Measurements from ENCODE around the gene SYCE3. TPM values are rescaled to one million over a fixed set of nuclear protein-coding genes. Genes with fewer than 3 reads are reported as not detected.

The SYCE3 gene
- not detected for total RNA-seq

GRCh38 chr22:50562523-50563412 lies at the start of gene SYCE3:
Gene SYCE3, minus strand, starts transcription at chr22:50562919. Its CDS starts 6,514 bp downstream, at chr22:50556405.

GRCh38 chr22:50600538-50600937 lies 37.8 kb upstream of the SYCE3 start, which contains the start of gene MAPK8IP2:
Gene MAPK8IP2, plus strand, starts transcription at chr22:50600793. Its CDS starts 26 bp downstream, at chr22:50600819.

GRCh38 chr22:50582493-50583293 lies 20.0 kb upstream of the SYCE3 start, which contains the start of gene CHKB:
Gene CHKB, minus strand, starts transcription at chr22:50582849. Its CDS starts 68 bp downstream, at chr22:50582781.

GRCh38 chr22:50577987-50578775 lies 15.5 kb upstream of the SYCE3 start, which contains the start of gene CPT1B:
Gene CPT1B, minus strand, starts transcription at chr22:50578427. Its CDS starts 512 bp downstream, at chr22:50577915.

GRCh38 chr22:50545522-50546325 lies 17.0 kb downstream of the SYCE3 start, which contains the start of gene KLHDC7B:
Gene KLHDC7B, plus strand, starts transcription at chr22:50545899. Its CDS starts 345 bp downstream, at chr22:50546244.

GRCh38 chr22:50529897-50530579 lies 32.7 kb downstream of the SYCE3 start, which contains the start of gene TYMP:
Gene TYMP, minus strand, starts transcription at chr22:50530012. Its CDS starts 303 bp downstream, at chr22:50529709.

GRCh38 chr22:50525104-50525857 lies 37.4 kb downstream of the SYCE3 start, which contains the start of gene SCO2:
Gene SCO2, minus strand, starts transcription at chr22:50525598. Its CDS starts 1,187 bp downstream, at chr22:50524411.

GRCh38 chr22:50507991-50508884 lies 54.5 kb downstream of the SYCE3 start, which contains the start of gene NCAPH2:
Gene NCAPH2, plus strand, starts transcription at chr22:50508224. Its CDS starts 114 bp downstream, at chr22:50508338.

GRCh38 chr22:50507421-50507990 lies 55.2 kb downstream of the SYCE3 start, which contains the start of gene LMF2:
Gene LMF2, minus strand, starts transcription at chr22:50507702. Its CDS starts 27 bp downstream, at chr22:50507675.

Other genes with a start within 250 kb of the SYCE3 start
- 26.0 TPM for gene DENND6B, start 235.9 kb downstream of the SYCE3 start, total RNA-seq
- gene PPP6R2, start 219.6 kb downstream of the SYCE3 start, total RNA-seq: 98.9 TPM
- gene SBF1, start 87.9 kb downstream of the SYCE3 start, total RNA-seq: 131 TPM
- gene ADM2, start 81.4 kb downstream of the SYCE3 start, total RNA-seq: under 0.01 TPM
- not detected for gene MIOX, start 76.1 kb downstream of the SYCE3 start, total RNA-seq
- 22.2 TPM for gene LMF2, start 55.2 kb downstream of the SYCE3 start, total RNA-seq
- gene NCAPH2, start 54.7 kb downstream of the SYCE3 start, total RNA-seq: 59.2 TPM
- gene SCO2, start 37.3 kb downstream of the SYCE3 start, total RNA-seq: 1.3 TPM
- 1.3 TPM for gene TYMP, start 32.9 kb downstream of the SYCE3 start, total RNA-seq
- gene KLHDC7B, start 17.0 kb downstream of the SYCE3 start, total RNA-seq: not detected
- 18.2 TPM for gene CPT1B, start 15.5 kb upstream of the SYCE3 start, total RNA-seq
- gene CHKB, start 19.9 kb upstream of the SYCE3 start, total RNA-seq: 46.6 TPM
- gene MAPK8IP2, start 37.9 kb upstream of the SYCE3 start, total RNA-seq: 70.4 TPM
- 8.1 TPM for gene ARSA, start 65.2 kb upstream of the SYCE3 start, total RNA-seq
- gene SHANK3, start 109.9 kb upstream of the SYCE3 start, total RNA-seq: 9.7 TPM
- gene ACR, start 175.3 kb upstream of the SYCE3 start, total RNA-seq: not detected
- gene RABL2B, start 220.7 kb upstream of the SYCE3 start, total RNA-seq: 24.4 TPM